Measurements from ENCODE around the gene CRYL1. TPM values are rescaled to one million over a fixed set of nuclear protein-coding genes. Genes with fewer than 3 reads are reported as not detected.

The CRYL1 gene
- total and polyA plus RNA-seq, 2 of the 13 experiments (the other 11 are each of a cell fraction or from before 2014, with no cell fraction given): 57.2 to 115 TPM

DNA sequence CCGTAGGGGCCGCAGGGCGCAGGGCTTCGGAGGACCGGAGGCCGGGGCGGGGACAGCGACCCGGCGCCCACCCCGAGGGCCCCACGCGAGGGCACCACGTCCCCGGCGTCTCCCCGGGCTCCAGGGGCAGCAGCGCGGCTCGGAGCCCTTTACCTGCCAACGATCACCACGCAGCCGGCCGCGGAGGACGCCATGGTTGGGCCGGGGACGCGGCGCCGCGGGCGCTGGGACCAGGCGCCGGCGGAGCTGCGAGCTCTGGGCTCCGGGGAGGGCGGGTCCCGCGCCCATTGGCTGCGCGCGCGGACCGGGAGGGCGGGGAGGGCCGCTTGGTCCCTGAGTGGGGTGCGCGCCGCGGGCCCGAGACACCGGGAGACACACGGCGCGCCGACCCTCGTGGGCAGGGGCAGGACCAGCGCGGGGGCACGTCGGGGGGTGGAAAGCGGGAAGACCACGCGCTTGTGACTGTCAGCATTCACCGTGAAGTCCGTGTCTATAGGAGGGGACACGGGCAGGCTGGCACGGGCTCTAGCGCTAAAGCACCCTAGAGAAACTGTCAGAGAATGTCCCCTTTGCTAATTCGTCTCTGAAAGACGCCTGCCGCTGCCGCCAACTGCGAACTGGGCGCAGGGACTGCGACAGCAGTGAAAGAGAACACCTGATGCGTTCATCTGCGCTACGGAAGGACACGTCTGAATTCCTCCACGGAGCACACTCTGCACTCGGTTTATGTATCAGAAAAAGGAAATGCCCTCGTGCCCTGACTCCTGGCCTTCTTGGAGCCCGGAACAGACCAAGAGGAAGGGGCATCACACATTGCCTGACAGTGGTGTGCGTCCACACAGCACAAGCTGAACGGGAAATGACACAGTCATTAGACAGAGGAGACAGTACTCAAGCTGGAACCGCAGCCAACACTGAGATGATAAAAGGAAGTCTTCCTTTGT, at the start of gene CRYL1 (continued):
- TF ChIP-seq ZBTB25 (CRISPR knock-in tag; IDR thresholded peaks at IDR 0.05): no peak
- peak; percentile 62 for TF ChIP-seq POLR2AphosphoS5 (IDR thresholded peaks at IDR 0.05; ENCODE audit: low read depth, low read length)
- TF ChIP-seq ZNF878 (CRISPR knock-in tag; IDR thresholded peaks at IDR 0.05): no peak
- TF ChIP-seq RBM39 (IDR thresholded peaks at IDR 0.05; ENCODE audit: low read depth, low read length, poor library complexity, severe bottlenecking): no peak
- no peak for TF ChIP-seq RELA (CRISPR knock-in tag; IDR thresholded peaks at IDR 0.05)
- no peak for TF ChIP-seq HOXA7 (CRISPR knock-in tag; IDR thresholded peaks at IDR 0.05)
- TF ChIP-seq, protein P1, sequence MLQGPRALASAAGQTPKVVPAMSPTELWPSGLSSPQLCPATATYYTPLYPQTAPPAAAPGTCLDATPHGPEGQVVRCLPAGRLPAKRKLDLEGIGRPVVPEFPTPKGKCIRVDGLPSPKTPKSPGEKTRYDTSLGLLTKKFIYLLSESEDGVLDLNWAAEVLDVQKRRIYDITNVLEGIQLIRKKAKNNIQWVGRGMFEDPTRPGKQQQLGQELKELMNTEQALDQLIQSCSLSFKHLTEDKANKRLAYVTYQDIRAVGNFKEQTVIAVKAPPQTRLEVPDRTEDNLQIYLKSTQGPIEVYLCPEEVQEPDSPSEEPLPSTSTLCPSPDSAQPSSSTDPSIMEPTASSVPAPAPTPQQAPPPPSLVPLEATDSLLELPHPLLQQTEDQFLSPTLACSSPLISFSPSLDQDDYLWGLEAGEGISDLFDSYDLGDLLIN (CRISPR knock-in tag; IDR thresholded peaks at IDR 0.05; ENCODE audit: borderline replicate concordance): peak; percentile 77; the same call in 1 of the 2 replicates
- peak; percentile 40; the same call in 1 of the 2 replicates for TF ChIP-seq HNF1A (IDR thresholded peaks at IDR 0.05; ENCODE audit: low read depth)
- TF ChIP-seq HNF1A (CRISPR knock-in tag; IDR thresholded peaks at IDR 0.05; ENCODE audit: borderline replicate concordance): no peak
- peak; percentile 82 for TF ChIP-seq ZFX (CRISPR knock-in tag; IDR thresholded peaks at IDR 0.05; ENCODE audit: low read depth)
- no peak for TF ChIP-seq HMG20B (CRISPR knock-in tag; conservative IDR thresholded peaks at IDR 0.05)
- no peak for TF ChIP-seq GABPA (IDR thresholded peaks at IDR 0.05; ENCODE audit: low read depth, low read length)
- TF ChIP-seq GABPA (CRISPR knock-in tag; IDR thresholded peaks at IDR 0.05; ENCODE audit: low read depth): no peak; the same call in 1 of the 2 replicates
- TF ChIP-seq DRAP1 (CRISPR knock-in tag; IDR thresholded peaks at IDR 0.05): no peak
- no peak for TF ChIP-seq ZNF660 (CRISPR knock-in tag; IDR thresholded peaks at IDR 0.05; ENCODE audit: borderline replicate concordance, low read depth)
- peak; percentile 77; the same call in 1 of the 2 replicates for TF ChIP-seq MTERF4 (CRISPR knock-in tag; IDR thresholded peaks at IDR 0.05)
- no peak; the same call in none of the 2 replicates for TF ChIP-seq HOXA3 (CRISPR knock-in tag; IDR thresholded peaks at IDR 0.05)
- no peak for TF ChIP-seq ZNF644 (CRISPR knock-in tag; IDR thresholded peaks at IDR 0.05; ENCODE audit: low read depth)
- TF ChIP-seq RCOR2 (CRISPR knock-in tag; IDR thresholded peaks at IDR 0.05): no peak
- TF ChIP-seq TMF1 (CRISPR knock-in tag; IDR thresholded peaks at IDR 0.05; ENCODE audit: low read depth): peak; percentile 41; the same call in 1 of the 2 replicates

Measured in HepG2 (cell line).